ENCODE measurements around the gene PCSK4.
A peak's percentile ranks its signal among the peaks of the same experiment; 100 is the strongest.
"Not testable (repeated sequence)": the region's sequence is repeated elsewhere in the genome, so short reads cannot be mapped to it uniquely, and the experiment has no call there.

PCSK4 gene

DNA sequence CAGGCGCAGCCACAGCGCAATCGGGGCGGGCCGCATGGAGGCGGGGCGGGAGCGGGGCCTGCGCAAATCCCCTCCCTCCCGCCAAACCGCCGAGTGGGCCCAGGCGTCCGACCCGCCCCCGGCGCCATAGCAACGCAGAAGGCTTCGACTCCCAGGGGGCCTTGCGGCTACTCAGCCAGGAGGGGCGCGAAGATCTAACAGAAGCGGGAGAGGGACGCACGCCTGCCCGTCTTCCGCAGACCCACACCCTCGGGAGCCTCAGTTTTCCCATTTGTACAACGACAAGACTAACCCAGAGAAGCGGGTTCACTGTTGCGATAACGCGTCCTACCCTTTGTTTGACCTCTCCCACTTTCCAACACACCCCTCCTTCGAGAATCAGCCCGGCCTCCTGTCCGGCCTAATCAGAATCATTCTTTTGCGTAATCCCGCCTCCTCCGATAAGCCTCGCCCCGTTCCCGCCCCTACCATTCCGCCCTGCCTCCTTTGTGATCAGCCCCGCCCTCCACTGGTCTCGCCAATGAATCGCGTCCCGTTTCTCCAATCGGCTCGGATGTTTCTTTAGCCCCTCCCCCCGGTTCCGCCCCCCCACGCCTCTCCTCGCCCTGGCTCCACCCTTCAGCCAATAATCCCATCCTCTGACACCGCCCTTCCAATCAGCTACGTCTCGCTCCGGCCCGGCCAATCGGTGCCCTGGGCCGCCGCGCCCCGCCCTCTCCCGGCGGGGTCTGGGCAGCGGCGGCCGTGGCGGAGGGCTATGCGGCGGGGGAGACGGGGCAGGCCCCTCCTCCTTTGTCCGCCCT lies at the start of gene PCSK4:
Gene PCSK4 (minus strand): TSS at position 40 of the 803 bp plus-strand sequence. CDS start 4 bp downstream, at position 36.
- Histone ChIP-seq H3K4me3 (ENCODE audit: low read length) (peak within 1 kb of the TSS; percentile 70), H3K9me3 (ENCODE audit: control insufficient read depth, low read depth, low read length) (no peaks in the 10 kb centered on the region), H3K27ac (ENCODE audit: low read length) (peak within 1 kb of the TSS; percentile 72), H3K36me3 (ENCODE audit: control insufficient read depth, low read depth, low read length) (no peaks in the 10 kb centered on the region), H3K4me1 (ENCODE audit: control insufficient read depth, low read depth, low read length) (no peaks in the 10 kb centered on the region), H3K9ac (ENCODE audit: low read length) (peak within 1 kb of the TSS; percentile 44), H3K27me3 (ENCODE audit: control insufficient read depth, insufficient read depth, low read length) (peaks cover 22% of the 10 kb centered on the region)

DNA sequence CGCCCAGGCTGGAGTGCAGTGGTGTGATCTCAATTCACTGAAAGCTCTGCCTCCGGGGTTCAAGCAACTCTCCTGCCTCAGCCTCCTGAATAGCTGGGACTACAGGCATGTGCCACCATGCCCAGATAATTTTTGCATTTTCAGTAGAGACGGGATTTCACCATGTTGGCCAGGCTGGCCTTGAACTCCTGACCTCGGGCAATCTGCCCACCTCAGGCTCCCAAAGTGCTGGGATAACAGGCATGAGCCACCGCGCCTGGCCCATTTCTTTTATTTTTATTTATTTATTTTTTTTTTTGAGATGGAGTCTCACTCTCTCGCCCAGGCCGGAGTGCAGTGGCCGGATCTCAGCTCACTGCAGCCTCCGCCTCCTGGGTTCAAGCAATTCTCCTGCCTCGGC lies 49.6 kb upstream of the PCSK4 start:
- H3K4me3 ChIP-seq (ENCODE audit: low read length); H3K36me3 ChIP-seq (ENCODE audit: control insufficient read depth, low read depth, low read length); H3K27me3 ChIP-seq (ENCODE audit: control insufficient read depth, insufficient read depth, low read length); H3K27ac ChIP-seq (ENCODE audit: low read length); H3K9me3 ChIP-seq (ENCODE audit: control insufficient read depth, low read depth, low read length); H3K9ac ChIP-seq (ENCODE audit: low read length); H3K4me1 ChIP-seq (ENCODE audit: control insufficient read depth, low read depth, low read length): not testable (repeated sequence)

DNA sequence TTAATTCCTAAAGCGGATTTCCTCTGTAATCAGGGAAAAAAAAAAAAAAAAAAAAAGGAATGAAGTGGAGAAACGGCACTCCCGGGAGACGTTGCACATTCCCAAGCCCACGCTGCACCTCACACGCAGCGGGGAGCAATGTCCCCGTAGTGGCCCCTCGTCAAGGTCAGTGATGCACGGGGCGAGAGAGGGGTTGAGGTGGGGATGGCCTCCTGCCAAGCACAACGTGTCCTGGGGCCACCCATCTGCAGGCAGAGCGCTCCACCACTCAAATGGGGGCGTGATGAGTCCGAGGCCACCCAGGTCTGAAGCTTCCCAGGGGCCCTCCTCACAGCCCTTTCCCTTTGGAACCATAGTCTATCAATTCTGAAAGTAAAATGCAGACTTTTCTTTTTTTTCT lies 48.8 kb upstream of the PCSK4 start:
- no peaks in the 10 kb centered on the region for H3K9me3 ChIP-seq (ENCODE audit: control insufficient read depth, low read depth, low read length)
- no peaks in the 10 kb centered on the region for H3K4me1 ChIP-seq (ENCODE audit: control insufficient read depth, low read depth, low read length)
- no peak overlapping the region for H3K27ac ChIP-seq (ENCODE audit: low read length)
- H3K9ac ChIP-seq (ENCODE audit: low read length) = no peak overlapping the region
- no peaks in the 10 kb centered on the region for H3K27me3 ChIP-seq (ENCODE audit: control insufficient read depth, insufficient read depth, low read length)
- H3K36me3 ChIP-seq (ENCODE audit: control insufficient read depth, low read depth, low read length) = no peaks in the 10 kb centered on the region
- no peak overlapping the region for H3K4me3 ChIP-seq (ENCODE audit: low read length)

DNA sequence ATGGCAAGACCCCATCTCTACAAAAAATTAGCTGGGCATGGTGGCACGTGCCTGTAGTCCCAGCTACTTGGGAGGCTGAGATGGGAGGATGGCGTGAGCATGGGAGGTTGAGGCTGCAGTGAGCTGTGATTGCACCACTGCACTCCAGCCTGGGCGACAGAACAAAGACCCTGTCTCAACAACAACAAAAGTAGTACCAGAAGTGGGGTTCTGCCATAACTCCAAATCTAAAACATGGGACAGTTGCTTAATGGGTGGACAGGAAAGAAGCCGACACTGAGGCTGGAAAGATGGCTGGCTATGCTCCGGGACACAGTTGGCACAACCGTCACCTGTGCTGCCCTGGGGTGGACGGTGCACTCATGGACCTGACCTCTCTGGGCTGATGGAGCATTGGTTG lies 45.5 kb upstream of the PCSK4 start:
- not testable (repeated sequence) for H3K27ac ChIP-seq (ENCODE audit: low read length); H3K36me3 ChIP-seq (ENCODE audit: control insufficient read depth, low read depth, low read length); H3K4me1 ChIP-seq (ENCODE audit: control insufficient read depth, low read depth, low read length); H3K4me3 ChIP-seq (ENCODE audit: low read length); H3K9ac ChIP-seq (ENCODE audit: low read length); H3K27me3 ChIP-seq (ENCODE audit: control insufficient read depth, insufficient read depth, low read length); H3K9me3 ChIP-seq (ENCODE audit: control insufficient read depth, low read depth, low read length)

DNA sequence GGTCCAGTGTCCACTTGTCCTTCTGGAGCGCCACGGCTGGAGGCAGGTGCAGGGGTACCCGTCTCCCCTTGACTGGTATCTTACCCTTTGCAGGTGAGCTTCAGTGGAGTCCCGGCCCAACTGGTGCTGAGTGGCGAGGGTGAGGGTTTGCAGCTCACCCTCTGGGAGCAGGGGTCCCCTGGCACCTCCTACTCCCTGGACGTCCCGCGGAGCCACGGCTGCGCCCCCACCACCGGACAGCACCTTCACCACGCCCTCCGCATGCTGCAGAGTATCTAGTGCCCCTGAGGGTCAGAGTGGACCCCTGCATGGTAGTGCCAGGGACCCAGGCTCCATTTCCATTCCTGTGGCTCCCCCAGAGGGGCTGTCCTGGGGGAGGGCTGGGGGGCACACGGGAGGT lies 44.8 kb upstream of the PCSK4 start:
- no peaks in the 10 kb centered on the region for H3K9me3 ChIP-seq (ENCODE audit: control insufficient read depth, low read depth, low read length)
- no peaks in the 10 kb centered on the region for H3K4me1 ChIP-seq (ENCODE audit: control insufficient read depth, low read depth, low read length)
- no peaks in the 10 kb centered on the region for H3K27me3 ChIP-seq (ENCODE audit: control insufficient read depth, insufficient read depth, low read length)
- H3K9ac ChIP-seq (ENCODE audit: low read length) = no peak overlapping the region
- H3K27ac ChIP-seq (ENCODE audit: low read length) = no peak overlapping the region
- H3K36me3 ChIP-seq (ENCODE audit: control insufficient read depth, low read depth, low read length) = no peaks in the 10 kb centered on the region
- no peak overlapping the region for H3K4me3 ChIP-seq (ENCODE audit: low read length)

DNA sequence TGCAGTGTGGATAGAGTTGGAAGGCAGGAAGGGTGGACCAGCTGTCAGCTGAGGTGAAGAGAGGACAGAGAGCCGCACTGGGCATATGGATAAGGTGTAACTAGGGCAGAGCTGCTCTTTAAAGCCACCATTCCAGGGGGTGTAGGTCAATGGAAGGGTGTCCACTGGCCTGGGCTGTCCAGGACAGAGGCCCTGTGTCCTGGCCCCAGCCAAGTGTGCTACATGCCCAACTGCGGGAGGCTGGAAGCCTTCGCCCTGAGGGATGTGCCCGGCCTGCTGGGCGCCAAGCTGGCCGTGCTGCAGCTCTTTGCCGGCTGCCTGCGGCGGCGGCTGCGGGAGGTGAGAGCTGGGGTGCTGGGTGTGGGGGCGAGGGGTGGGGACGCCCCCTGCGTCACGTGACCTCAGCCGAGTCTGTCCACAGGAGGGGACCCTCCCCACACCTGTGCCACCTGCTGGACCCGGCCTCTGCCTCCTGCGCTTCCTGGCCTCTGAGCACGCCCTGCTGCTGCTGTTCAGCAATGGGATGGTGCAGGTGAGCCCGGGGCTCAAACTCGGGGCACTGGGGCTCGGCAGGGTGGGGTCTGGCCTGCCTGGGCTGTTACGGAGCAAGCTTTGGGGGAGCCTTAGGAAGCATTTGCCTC lies 43.5 kb upstream of the PCSK4 start:
- no peaks in the 10 kb centered on the region for H3K4me1 ChIP-seq (ENCODE audit: control insufficient read depth, low read depth, low read length)
- no peaks in the 10 kb centered on the region for H3K27me3 ChIP-seq (ENCODE audit: control insufficient read depth, insufficient read depth, low read length)
- no peaks in the 10 kb centered on the region for H3K36me3 ChIP-seq (ENCODE audit: control insufficient read depth, low read depth, low read length)
- H3K27ac ChIP-seq (ENCODE audit: low read length) = no peak overlapping the region
- H3K9ac ChIP-seq (ENCODE audit: low read length) = no peak overlapping the region
- H3K9me3 ChIP-seq (ENCODE audit: control insufficient read depth, low read depth, low read length) = no peaks in the 10 kb centered on the region
- H3K4me3 ChIP-seq (ENCODE audit: low read length) = no peak overlapping the region

DNA sequence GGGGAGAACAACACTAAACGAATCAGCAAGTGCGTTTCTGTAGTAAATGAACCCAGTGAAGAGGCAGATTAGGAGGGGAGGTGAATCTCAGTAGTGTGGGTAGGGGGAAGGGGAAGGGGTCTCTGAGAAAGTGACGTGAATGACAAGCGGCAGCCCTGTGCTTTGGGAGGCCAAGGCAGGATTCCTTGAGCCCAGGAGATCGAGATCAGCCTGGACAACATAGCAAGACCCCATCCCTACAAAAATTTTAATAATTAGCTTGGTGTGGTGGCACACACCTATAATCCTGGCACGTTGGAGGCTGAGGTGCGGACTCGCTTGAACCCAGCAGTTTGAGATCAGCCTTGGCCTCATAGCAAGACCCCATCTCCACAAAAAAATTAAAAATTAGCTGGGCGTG lies 41.9 kb upstream of the PCSK4 start:
- no peaks in the 10 kb centered on the region for H3K4me1 ChIP-seq (ENCODE audit: control insufficient read depth, low read depth, low read length)
- H3K9ac ChIP-seq (ENCODE audit: low read length) = no peak overlapping the region
- H3K36me3 ChIP-seq (ENCODE audit: control insufficient read depth, low read depth, low read length) = no peaks in the 10 kb centered on the region
- H3K9me3 ChIP-seq (ENCODE audit: control insufficient read depth, low read depth, low read length) = no peaks in the 10 kb centered on the region
- no peak overlapping the region for H3K4me3 ChIP-seq (ENCODE audit: low read length)
- no peak overlapping the region for H3K27ac ChIP-seq (ENCODE audit: low read length)
- H3K27me3 ChIP-seq (ENCODE audit: control insufficient read depth, insufficient read depth, low read length) = no peaks in the 10 kb centered on the region

DNA sequence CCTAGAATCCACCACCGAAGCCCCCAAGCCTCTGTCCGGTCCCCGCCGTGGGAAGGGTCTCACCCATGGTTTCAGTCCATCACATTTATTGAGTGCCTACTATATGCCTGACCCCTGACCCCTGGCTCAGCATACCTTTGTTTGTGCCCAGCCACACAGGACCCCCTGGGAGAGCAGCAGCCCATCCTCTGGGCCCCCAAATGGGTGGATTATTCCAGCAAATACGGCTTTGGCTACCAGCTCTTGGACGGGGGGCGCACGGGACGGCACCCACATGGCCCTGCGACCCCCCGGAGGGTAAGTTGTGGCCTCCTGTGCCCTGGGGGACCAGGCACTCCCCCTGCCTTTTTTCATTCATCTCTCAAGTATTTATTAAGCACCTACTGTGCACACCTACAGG lies 41.4 kb upstream of the PCSK4 start:
- no peaks in the 10 kb centered on the region for H3K36me3 ChIP-seq (ENCODE audit: control insufficient read depth, low read depth, low read length)
- no peak overlapping the region for H3K9ac ChIP-seq (ENCODE audit: low read length)
- no peak overlapping the region for H3K4me3 ChIP-seq (ENCODE audit: low read length)
- H3K27me3 ChIP-seq (ENCODE audit: control insufficient read depth, insufficient read depth, low read length) = no peaks in the 10 kb centered on the region
- no peak overlapping the region for H3K27ac ChIP-seq (ENCODE audit: low read length)
- H3K9me3 ChIP-seq (ENCODE audit: control insufficient read depth, low read depth, low read length) = no peaks in the 10 kb centered on the region
- H3K4me1 ChIP-seq (ENCODE audit: control insufficient read depth, low read depth, low read length) = no peaks in the 10 kb centered on the region

DNA sequence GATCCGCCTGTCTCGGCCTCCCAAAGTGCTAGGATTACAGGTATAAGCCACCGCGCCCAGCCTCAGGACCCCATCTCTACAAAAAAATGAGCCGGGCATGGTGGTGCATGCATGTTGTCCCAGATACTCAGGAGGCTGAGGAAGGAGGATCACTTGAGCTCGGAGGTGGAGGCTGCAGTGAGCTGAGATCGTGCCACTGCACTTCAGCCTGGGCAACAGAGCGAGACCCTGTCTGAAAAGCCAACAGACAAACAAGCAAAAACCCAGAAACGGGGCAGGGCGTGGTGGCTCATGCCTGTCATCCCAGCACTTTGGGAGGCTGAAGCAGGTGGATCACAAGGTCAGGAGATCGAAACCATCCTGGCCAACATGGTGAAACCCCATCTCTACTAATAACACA lies 40.7 kb upstream of the PCSK4 start:
- not testable (repeated sequence) for H3K27ac ChIP-seq (ENCODE audit: low read length); H3K4me3 ChIP-seq (ENCODE audit: low read length); H3K4me1 ChIP-seq (ENCODE audit: control insufficient read depth, low read depth, low read length); H3K9me3 ChIP-seq (ENCODE audit: control insufficient read depth, low read depth, low read length); H3K9ac ChIP-seq (ENCODE audit: low read length); H3K36me3 ChIP-seq (ENCODE audit: control insufficient read depth, low read depth, low read length); H3K27me3 ChIP-seq (ENCODE audit: control insufficient read depth, insufficient read depth, low read length)

DNA sequence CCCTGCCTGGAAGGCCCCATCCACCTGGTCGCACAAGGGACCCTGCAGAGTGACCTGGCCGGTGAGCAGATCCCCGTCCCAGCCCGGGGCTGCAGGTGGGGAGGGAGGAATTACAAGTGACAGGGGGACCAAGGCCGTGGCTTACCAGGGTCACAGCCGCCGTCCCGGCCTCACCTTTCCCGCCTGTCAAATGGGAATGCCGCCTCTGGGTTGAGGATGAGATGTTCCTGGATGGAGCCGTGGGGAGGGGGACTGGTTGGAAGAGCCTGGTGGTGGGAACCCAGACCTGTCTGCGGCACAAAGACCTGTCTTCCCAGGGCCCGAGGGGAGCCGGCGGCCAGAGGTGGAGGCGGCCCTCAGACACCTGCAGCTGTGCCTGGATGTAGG lies 39.3 kb upstream of the PCSK4 start:
- H3K4me3 ChIP-seq (ENCODE audit: low read length) = no peak overlapping the region
- H3K9me3 ChIP-seq (ENCODE audit: control insufficient read depth, low read depth, low read length) = no peaks in the 10 kb centered on the region
- H3K9ac ChIP-seq (ENCODE audit: low read length) = no peak overlapping the region
- H3K27me3 ChIP-seq (ENCODE audit: control insufficient read depth, insufficient read depth, low read length) = peaks cover 21% of the 10 kb centered on the region
- H3K36me3 ChIP-seq (ENCODE audit: control insufficient read depth, low read depth, low read length) = no peaks in the 10 kb centered on the region
- no peak overlapping the region for H3K27ac ChIP-seq (ENCODE audit: low read length)
- no peaks in the 10 kb centered on the region for H3K4me1 ChIP-seq (ENCODE audit: control insufficient read depth, low read depth, low read length)

DNA sequence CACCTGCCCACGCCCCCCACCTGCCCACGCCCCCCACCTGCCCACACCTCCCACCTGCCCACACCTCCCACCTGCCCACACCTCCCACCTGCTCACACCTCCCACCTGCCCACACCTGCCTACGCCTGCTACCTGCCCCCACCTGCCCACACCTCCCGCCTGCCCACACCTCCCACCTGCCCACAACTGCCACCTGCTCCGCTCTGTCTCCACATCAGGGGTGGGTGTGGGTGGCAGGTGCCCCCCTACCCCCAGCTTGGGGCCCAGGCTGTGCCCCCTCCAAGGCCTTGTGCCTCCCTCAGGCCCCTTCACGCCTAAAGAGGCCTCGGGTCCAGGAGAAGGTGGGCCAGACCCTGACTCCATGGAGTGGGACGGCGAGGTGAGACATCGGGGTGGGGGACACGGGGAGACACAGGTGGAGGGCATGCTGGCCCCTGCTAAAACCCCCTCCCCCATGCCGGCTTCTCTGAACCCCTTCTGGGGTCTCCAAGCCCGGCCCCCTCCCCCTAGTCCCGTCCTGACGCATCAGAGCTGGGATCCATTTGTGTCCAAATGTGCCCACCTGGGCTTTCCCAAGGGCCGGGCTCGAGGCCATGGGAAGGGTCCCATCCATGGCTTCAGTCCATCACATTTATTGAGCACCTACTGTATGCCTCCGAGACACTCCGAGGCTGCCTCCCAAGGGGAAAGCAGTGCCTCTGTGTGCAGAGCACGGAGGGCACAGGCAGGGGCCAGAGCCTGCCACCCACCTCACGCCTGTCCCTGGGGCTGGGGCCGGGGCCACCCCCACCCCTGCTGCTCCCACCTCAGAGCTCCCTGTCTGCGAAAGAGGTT lies 38.7 kb upstream of the PCSK4 start:
- H3K4me3 ChIP-seq (ENCODE audit: low read length) = no peak overlapping the region
- no peak overlapping the region for H3K9ac ChIP-seq (ENCODE audit: low read length)
- no peaks in the 10 kb centered on the region for H3K4me1 ChIP-seq (ENCODE audit: control insufficient read depth, low read depth, low read length)
- no peaks in the 10 kb centered on the region for H3K36me3 ChIP-seq (ENCODE audit: control insufficient read depth, low read depth, low read length)
- no peak overlapping the region for H3K27ac ChIP-seq (ENCODE audit: low read length)
- no peaks in the 10 kb centered on the region for H3K9me3 ChIP-seq (ENCODE audit: control insufficient read depth, low read depth, low read length)
- H3K27me3 ChIP-seq (ENCODE audit: control insufficient read depth, insufficient read depth, low read length) = peaks cover 27% of the 10 kb centered on the region

All from iPS-18a (cell line).